Activated effector memory CD4-positive, alpha-beta T cell treated with Interleukin-2 at 50 U/mL for 16 hours (primary cell): Measurements from ENCODE around the gene ZNF195.
"Not testable (repeated sequence)": the region's sequence is repeated elsewhere in the genome, so short reads cannot be mapped to it uniquely, and the experiment has no call there.

Experiments used
- DNase-seq: peaks from one replicate; pipeline ENCODE4 v3.0.0-alpha.2; 2020

Gene ZNF195

DNA sequence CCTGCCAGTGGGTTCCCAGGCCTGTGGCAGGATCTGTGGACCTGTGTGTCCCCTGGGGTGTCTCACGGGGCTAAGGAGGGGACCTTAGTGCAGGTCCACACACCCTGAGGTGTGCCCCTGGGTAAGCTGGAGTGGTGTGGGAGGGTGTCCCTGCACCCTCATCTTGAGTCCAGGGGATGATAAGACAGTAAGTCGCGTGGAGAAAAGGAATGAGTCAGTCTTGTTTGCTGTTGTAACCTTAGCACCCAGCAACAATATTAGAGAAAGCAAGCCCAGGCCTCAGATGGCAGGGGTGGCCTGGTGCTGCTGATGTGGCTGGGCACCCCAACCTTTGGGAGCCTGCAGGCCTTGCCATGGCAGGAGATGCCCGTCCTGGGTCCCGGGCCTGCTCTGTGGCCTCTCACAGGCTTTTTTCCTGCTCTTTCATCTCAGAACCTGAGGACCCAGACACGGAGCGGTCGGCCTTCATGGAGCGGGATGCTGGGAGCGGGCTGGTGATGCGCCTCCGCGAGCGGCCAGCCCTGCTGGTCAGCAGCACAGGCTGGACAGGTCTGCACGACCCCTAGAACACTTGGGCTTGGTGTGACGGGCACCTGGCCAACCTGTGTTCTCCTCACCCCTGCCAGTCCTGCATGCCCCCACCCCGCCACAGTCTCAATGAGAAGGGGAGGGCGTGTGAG is 23.4 kb upstream of the ZNF195 start:
- DNase-seq, result not testable (repeated sequence)

DNA sequence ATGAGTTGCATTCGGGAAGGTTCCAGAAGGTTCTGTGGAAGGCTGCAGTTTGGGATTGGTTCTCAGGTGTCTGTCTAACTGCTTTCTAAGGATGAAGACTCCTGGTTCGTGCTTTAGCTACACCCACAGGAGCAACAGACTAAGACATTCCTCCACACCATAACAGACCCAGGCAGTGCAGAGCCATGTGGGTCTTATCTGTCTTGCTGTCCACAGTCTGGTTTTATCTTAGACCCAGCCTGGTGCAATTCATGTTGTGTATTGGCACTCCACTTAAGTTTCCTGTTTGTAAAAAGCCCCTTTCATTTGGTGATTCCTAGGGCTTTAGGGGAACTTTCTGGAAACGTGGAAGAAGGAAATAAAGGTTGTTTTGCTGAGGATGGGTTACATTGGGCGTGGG is 22.1 kb upstream of the ZNF195 start:
- DNase-seq, result not testable (repeated sequence)

DNA sequence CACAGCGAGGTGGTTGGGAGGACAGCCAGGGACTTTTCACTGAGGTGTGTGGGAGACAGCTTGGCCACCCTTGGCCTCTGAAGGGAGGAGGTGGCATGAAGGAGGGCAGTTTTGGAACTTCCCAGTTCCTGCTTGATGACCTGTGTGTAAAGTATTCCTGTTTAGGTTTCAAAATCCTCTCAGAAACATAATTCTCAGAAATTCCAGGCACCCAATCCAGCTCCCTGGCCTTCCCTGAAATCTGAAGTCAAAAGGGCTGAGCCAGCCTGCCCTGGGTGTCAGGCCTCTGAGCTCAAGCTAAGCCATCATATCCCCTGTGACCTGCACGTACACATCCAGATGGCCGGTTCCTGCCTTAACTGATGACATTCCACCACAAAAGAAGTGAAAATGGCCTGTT is 19.6 kb upstream of the ZNF195 start:
- not testable (repeated sequence) for DNase-seq

DNA sequence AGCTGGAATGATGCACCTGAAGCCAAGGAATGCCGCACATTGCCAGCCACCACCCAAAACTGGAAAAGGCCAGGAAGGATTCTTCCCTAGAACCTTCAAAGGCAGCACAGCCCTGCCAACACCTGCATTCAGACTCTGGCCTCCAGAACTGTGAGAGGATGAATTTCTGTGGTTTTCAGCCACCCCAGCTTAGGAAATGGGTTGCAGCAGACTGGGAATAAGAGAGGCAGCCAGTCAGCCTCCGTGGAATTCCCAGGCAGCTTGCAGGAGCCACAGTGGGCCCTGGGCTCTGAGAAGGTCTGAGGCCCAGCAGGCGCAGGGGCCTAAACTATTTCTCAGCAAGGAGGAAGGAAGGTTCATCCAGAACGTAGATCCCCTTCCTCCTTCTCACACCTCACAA is 19.2 kb upstream of the ZNF195 start:
- DNase-seq, result not testable (repeated sequence)

DNA sequence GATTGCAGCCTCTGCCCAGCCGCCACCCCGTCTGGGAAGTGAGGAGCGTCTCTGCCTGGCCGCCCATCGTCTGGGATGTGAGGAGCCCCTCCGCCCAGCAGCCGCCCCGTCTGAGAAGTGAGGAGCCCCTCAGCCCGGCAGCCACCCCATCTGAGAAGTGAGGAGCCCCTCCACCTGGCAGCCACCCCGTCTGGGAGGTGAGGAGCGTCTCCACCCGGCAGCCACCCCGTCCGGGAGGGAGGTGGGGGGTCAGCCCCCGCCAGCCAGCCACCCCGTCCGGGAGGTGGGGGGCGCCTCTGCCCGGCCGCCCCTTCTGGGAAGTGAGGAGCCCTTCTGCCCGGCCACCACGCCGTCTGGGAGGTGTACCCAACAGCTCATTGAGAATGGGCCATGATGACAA is 18.3 kb upstream of the ZNF195 start:
- not testable (repeated sequence) for DNase-seq

DNA sequence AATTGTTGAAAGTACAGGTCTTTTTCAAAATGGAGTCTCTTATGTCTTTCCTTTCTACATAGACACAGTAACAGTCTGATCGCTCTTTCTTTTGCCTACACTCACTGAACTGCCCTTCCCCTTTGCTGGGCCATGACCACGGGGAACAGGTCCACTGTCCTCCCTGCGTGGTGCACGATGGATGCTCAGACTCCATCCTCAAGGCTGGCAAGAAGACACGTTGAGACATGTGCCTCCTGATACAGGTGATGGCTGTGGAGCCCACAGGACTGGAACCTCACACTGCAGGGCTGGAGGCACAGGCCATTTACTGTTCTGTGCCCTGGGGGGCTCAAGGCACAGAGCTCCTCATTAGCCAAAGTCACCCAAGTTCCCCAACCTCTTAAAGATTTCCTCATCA is 16.5 kb upstream of the ZNF195 start:
- DNase-seq, result not testable (repeated sequence)

DNA sequence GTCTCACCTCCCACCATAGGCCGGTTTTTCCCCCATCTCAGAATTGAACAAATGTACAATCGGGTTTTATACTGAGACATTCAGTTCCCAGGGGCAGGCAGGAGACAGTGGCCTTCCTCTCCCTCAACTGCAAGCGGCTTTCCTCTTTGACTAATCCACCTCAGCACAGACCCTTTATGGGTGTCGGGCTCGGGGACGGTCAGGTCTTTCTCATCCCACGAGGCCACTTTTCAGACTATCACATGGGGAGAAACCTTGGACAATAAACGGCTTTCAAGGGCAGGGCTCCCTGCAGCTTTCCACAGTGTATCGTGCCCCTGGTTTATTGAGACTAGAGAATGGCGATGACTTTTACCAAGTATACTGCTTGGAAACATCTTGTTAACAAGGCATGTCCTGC is 16.0 kb upstream of the ZNF195 start:
- not testable (repeated sequence) for DNase-seq

DNA sequence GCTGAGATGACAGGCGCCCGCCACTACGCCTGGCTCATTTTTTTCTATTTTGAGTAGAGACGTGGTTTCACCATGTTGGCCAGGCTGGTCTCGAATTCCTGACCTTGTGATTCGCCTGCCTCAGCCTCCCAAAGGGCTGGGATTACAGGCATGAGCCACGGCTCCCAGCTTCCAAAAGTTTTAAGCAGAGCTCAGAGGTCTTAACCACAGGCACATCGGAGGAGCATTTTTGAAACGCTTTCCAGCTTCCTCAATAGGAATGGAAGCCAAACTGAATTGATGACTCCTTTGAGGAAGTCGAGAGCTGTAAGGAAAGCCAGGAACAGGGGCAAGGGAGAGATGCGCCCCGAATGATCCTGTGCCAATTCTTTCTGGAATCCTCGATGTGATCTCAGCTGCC is 14.5 kb upstream of the ZNF195 start:
- not testable (repeated sequence) for DNase-seq

DNA sequence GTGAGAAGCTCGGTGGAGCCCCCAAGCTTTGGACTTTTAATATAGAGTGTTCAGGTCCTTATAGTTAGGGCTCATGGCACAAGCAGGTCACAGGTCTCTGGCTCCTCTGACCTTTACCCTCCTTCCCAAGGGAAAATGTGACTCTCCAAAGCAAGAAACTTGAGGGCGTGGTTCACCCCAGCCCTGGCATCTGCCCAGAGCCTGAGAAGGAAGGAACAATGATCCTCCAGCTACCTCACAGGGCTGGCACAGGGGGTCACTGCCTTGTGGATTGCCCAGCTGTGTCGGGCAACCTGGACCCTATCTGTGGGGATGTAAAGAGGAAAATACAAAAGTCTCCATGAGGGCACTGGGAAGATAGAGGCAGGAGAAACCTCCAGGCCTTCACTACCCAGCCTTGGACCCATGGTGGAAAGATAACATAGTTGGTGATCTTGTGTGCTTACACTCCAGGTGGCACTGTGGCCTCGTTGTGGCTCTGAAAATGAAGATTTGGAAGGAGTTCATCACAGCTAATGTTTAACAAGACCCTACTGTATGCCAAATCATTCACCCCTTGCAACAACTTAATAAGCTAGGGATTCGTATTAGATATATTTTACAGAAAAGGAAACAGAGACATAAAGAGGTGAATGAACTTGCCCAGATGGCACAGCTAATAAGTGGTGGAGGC is 3.8 kb upstream of the ZNF195 start:
- no peak for DNase-seq

DNA sequence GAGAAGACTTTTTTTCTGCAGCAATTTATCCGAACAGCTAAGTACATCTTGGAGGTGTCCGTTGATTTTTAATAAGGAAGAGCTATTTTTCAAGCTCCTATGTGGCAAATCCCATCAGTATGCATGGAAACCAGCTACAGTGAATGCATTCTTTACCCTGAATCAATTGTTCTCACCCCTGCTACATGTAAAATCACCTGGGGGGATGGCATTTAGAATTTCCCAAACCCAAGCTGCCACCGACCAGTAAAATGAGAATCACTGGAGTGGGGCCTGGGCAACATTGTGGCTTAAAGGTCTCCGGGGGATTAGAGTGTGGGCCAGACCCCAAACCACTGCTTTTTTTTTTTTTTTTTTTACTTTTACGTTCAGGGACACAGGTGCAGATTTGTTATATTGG is 2.8 kb upstream of the ZNF195 start:
- no peak for DNase-seq

DNA sequence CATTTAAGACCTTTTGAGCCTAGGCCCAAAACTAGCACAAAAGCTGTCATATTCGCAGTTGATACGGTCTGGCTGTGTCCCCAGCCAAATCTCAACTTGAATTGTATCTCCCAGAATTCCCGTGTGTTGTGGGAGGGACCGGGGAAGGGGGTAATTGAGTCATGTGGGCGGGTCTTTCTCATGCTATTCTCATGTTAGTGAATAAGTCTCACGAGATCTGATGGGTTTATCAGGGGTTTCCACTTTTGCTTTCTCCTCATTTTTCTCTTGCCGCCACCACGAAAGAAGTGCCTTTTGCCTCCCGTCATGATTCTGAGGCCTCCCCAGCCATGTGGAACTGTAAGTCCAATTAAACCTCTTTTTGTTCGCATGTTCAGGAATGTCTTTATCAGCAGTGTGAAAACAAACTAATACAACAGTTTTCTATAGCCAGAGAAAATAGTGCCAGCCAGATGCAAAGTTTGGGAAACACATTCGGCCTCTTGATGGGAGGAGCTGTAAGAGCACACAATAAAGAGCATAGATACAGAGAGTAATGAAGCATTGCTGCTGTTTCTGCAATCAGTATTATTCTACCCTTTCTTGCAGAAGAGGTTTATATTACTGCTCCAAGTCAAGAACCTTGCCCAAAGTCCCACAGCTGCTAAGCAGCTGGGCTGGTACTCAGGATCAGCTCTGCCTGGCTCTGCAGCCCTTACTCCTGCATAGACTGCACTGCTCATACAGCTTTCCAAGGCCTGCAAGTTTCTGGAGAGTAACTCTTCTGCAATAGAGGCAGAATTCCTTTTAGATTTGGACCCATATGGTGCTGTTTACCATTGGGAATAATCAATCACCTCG is 2.0 kb upstream of the ZNF195 start:
- DNase-seq, result no peak

DNA sequence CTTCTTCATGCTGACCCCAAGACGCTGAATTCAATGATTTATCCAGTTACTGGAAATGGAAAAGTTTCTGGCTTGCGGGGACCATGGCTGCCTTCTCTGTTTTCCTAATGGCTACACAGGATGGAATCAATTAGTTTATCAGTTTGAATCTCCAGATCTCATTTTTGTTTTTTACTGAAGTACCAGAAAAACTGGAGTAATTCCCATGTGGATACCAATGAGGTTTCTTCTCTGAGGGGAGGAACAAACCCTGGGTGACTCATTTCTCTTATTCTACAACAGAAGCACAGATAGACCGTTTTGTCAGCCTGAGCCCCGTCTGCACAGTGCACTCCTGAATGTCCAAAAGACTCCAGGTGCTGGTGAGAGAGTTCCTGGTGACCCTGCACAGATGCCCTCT is 3.4 kb downstream of the ZNF195 start:
- no peak for DNase-seq

DNA sequence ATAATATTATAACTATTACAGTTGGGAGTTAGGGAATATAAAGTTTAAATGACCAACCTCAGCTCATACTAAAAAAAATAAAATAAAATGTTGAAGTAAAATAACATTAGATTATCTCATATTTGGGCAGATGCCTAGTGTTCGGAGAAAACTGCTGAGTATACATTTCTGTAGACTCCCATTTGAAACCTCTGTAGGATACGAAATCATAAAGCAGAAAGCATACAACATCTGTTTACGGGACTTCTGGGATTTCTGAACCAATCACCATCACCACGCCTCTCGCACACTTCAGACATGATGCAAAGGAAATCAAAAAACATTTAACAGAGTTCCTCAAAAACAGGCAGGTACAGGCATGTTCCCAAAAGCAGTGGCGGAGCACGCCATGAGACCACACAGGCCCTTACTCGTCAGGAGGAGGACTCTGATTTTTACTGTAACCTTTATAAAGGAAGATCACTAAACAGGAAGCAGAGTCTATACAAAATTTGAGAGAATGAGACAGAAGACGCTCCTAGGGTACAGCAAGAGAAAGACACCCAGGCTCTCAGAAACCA is 8.6 kb downstream of the ZNF195 start:
- no peak for DNase-seq

DNA sequence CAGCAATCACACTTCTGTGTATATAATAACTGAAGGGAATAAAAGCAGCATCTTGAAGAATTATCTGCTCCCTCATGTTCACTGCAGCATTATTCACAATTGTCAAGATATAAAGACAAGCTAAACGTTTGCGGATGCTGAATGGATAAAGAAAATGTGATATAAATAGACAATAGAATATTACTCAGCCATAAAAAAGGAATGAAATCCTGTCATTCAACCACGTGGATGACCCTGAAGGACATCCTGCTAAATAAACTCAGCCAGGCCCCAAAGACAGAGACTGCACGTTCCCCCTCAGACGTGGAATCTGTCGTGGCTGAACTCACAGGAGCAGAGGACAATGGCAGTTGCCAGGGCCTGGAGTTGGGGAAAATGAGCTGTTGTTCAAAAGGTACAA is 9.6 kb downstream of the ZNF195 start:
- DNase-seq, result no peak

DNA sequence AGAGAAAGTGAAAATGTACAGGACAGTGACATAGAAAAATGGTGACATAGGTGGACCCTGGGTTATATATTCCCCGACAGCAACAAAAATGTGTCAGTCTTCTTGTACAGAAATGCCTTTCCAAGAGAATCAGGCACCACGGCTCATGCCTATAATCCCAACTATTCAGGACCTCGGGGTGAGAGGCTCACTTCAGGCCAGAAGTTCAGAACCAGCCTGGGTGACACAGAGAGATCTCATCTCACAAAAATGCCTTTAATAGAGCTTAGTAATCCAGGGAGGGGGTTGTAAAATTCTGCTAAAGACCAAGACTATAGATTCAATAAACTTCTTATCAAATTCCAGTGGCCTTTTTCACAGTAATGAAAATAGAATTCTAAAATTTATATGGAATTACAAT is 10.7 kb downstream of the ZNF195 start:
- DNase-seq, result no peak

DNA sequence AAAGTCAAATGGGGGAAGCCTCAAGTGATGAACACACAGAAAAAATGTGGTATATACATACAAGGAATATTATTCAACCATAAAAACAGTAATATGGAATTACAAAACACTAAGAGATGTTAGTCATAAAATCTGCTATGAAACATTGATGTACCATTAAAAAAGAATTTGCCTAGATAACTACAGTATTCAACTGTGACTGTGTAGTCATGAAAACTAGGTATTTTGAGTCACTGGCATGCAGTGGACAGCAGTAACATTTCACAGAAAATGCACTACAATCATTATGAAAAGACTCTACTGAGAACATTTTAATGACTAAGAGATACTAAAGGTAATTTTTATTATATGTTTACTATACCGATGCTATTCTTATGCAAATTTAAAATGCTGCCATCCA is 11.7 kb downstream of the ZNF195 start:
- DNase-seq, result no peak

DNA sequence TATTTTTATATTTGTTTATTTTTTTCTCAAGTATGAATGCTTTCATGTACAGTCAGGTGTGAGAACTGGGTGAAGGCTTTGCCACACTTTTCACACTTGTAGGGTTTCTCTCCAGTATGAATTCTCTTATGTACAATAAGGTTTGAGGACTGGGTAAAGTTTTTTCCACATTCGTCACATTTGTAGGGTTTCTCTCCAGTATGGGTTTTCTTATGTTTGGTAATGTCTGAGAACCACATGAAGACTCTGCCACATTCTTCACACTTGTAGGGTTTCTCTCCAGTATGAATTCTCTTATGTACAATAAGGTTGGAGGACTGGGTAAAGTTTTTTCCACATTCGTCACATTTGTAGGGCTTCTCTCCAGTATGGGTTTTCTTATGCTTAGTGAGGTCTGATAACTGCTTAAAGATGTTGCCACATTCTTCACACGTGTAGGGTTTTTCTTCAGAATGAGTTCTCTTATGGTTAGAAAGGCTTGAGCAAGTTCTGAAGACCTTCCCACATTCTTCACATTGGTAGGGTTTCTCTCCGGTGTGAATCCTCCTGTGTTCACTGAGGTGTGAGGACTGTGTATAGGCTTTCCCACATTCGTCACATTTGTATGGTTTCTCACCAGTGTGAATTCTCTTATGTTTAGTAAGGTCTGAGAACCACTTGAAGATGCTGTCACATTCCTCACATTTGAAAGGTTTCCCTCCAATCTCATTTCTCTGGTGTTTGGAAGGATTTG is 19.7 kb downstream of the ZNF195 start:
- DNase-seq, result no peak

DNA sequence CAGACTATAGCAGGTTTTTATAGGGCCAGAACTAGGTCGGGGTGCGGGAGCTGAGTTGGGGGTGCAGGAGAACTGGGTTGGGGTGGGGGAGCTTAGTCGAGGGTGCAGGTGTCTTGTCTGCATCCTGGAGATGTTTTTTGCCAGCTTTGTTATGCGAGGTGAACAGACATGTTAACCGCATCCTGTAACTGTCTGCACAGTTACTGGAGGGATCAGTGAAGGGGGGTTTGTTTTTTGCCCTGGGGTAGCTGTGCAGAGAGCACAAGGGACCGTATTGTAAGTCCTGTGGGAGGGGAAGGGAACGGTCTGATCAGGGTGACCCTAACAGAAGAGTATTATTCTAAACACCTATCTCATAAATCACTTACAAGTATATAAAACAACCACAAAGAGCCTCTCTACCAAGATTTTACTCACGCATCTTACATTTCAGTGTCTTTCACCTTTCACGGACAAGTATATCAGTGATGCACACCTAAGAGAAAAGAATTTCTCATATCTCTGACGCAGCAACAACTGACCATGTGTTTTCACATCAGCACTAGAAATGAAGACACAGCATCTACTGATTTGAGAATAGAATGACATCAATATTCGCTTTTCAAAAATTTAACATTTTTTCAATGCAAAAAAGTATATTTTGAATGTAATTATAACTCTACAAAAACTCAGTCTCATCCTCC is 20.8 kb downstream of the ZNF195 start:
- no peak for DNase-seq

DNA sequence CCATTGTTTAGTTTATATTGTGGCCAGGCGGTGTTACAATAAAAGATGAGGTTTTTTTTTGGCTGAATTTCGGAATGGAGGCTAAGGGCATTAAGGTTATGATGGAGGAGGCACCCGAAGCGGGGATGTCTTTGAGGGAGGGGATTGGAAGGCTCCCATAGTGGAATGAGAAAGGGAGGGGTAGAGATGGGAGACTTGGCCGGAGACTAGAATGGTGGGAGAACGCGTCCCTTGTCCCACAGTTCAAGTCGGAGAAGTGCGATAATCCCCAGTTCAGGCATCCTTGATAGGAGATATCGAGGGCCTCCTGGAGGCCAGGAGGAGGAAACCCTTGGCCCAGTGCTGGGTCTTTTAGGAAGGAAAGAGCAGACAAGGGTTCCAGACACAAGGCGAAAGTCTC is 21.6 kb downstream of the ZNF195 start:
- no peak for DNase-seq

DNA sequence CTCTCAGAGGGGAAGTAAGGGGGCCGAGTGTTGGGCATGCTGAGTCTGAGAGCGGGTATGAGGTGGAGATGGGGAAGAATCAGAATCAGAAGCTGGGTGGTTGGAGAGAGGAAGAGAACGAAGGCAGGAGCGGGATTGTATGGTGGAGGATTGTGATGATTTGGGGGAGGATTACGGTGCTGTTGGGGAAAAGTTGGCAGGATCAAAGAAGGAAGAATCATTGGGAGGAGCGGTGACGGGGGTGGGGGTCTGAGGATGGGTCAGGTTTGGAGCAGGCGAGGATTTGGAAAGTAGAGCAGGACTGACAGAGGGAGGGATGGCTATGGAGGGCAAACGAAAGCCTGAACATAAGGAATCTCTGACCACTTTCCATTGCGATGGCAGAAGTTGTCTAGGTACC is 22.1 kb downstream of the ZNF195 start:
- no peak for DNase-seq

DNA sequence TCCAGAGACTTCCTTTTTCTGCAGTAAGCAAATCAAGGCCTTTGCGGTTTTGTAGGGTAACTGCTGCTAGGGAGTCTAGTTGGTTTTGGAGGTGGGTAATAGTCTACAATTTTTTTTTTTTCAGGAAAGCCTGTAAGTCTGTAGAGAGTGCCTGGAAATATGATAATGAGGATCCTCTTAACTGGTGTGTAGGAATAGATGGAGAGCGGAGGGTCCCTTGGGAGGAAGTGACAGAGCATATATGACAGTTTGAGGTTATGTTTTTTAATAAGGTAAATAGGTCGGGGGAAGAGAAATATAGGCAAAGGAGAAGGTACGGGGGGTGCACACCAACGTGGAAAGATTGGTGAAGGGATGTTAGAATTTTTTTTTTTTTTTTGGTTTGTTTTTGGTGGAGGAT is 25.9 kb downstream of the ZNF195 start:
- DNase-seq, result no peak

DNA sequence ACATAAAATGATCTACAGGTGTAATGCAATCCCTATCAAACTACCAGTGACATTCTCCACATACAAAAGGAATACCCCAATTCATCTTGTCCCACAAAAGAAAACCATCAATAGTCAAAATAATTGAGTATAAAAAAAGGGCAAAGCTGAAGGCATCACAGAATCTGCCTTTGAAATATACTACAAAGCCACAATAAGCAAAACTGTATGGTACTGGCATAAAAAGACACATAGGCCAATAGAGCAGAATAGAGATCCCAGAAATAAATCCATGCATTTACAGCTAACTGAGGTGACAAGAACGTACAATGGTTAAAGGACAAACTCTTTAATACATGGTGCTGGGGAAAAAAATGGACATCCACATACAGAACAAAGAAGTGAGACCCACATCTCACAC is 31.8 kb downstream of the ZNF195 start:
- no peak for DNase-seq
